GM12878 (cell line): ENCODE results near the gene MXI1.

Source experiments
- ASH2L ChIP-seq: fragments of 300-600, 200-600 bp; sonication (generic); IDR thresholded peaks from 2 replicates; pipeline ENCODE4 v1.6.1; 2017; ENCODE audit warnings: low read depth, mild to moderate bottlenecking, borderline replicate concordance
- BRCA1 ChIP-seq: IDR thresholded peaks from 2 replicates; pipeline ENCODE4 v1.6.1; 2011; ENCODE audit warnings: low read depth, low read length, improper control_type of control experiment
- CTCF ChIP-seq, 3 experiments: IDR thresholded peaks in 2 of 3; conservative IDR thresholded peaks in 1 of 3; 2 replicates each; pipeline ENCODE4 v1.5.1; 2011; ENCODE audit warnings: low read depth in 3 of 3, low read length in 3 of 3, mild to moderate bottlenecking in 3 of 3, control low read depth in 2 of 3, moderate library complexity in 2 of 3, inconsistent platforms in 1 of 3, mixed read lengths in 1 of 3; ENCODE audit not compliant: control insufficient read depth in 2 of 3, insufficient read depth in 1 of 3; ENCODE audit errors: extremely low read depth in 1 of 3
- DPF2 ChIP-seq: fragments of 450-650 bp; IDR thresholded peaks from 2 replicates; pipeline ENCODE4 v1.6.1; 2017; ENCODE audit warnings: mild to moderate bottlenecking
- E4F1 ChIP-seq: fragments of 450-650 bp; IDR thresholded peaks from 2 replicates; pipeline ENCODE4 v1.6.1; 2018; ENCODE audit warnings: borderline replicate concordance, mild to moderate bottlenecking; ENCODE audit not compliant: partially characterized antibody
- ETV6 ChIP-seq, 2 experiments: fragments of 450-650 bp in 1 of 2; IDR thresholded peaks in 1 of 2; conservative IDR thresholded peaks in 1 of 2; 2 replicates each; pipeline ENCODE4 v1.6.1; 2014; ENCODE audit warnings: antibody characterized with exemption in 1 of 2, borderline replicate concordance in 1 of 2, low read depth in 1 of 2, mild to moderate bottlenecking in 1 of 2, moderate library complexity in 1 of 2
- FOXM1 ChIP-seq: IDR thresholded peaks from 2 replicates; pipeline ENCODE4 v1.6.1; 2012; ENCODE audit warnings: low read depth, mild to moderate bottlenecking, inconsistent platforms, low read length, moderate library complexity
- HDAC2 ChIP-seq: fragments of 200-600 bp; sonication (generic); IDR thresholded peaks from 2 replicates; pipeline ENCODE4 v1.6.1; 2017
- POLR2A ChIP-seq: IDR thresholded peaks from 2 replicates; pipeline ENCODE4 v1.6.1; 2011; ENCODE audit warnings: low read depth, mild to moderate bottlenecking, low read length
- RFX5 ChIP-seq: IDR thresholded peaks from 2 replicates; pipeline ENCODE4 v1.6.1; 2011; ENCODE audit warnings: low read depth, low read length, improper control_type of control experiment
- SIX5 ChIP-seq: IDR thresholded peaks from 2 replicates; pipeline ENCODE4 v1.6.1; 2011; ENCODE audit warnings: mild to moderate bottlenecking, low read depth, low read length, moderate library complexity; ENCODE audit not compliant: severe bottlenecking
- SMC3 ChIP-seq: IDR thresholded peaks from 2 replicates; pipeline ENCODE4 v1.6.1; 2011; ENCODE audit warnings: low read length, improper control_type of control experiment, borderline replicate concordance
- SRF ChIP-seq, 2 experiments: IDR thresholded peaks; 2 replicates each; pipeline ENCODE4 v1.6.1; 2011; ENCODE audit warnings: low read depth in 2 of 2, low read length in 2 of 2, mild to moderate bottlenecking in 1 of 2, moderate library complexity in 1 of 2
- TBL1XR1 ChIP-seq: IDR thresholded peaks from 2 replicates; pipeline ENCODE4 v1.6.1; 2012; ENCODE audit warnings: low read depth, low read length, improper control_type of control experiment

DNA sequence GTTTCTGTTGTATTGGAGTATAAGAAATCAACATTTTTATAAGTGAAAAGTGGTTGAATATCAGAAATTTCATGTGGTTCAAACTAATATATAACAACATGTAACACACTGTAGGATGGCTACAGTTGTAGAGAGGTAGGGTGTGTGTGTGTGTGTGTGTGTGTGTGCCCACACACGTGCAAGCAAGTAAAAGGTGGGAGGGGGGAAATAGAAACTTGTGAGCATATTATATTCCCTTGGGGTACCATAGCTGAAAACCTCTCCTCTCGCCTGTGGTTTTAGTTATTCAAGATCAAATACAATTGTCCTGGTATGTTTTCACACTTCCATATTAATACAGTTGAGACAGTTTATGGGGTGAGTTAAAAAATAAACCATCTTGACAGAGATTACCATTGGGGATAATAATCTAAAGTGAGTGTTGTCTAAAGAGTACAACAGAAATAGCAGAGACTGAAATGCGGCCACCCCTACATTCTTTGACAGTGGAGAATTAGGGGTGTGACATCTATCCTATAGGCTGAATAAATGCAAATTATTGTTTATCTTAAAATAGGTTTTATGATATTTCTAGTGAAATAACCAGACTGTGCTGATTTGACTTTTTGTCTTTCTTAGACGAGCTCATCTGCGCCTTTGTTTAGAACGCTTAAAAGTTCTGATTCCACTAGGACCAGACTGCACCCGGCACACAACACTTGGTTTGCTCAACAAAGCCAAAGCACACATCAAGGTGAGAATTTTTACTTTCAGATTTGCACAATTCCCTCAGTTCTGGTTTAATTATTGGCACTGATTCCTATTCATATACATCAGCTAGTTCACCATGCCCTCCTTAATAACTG is 71.4 kb downstream of the MXI1 start:
- TF ChIP-seq ASH2L (no peak), RFX5 (no peak), TBL1XR1 (no peak), CTCF (IDR thresholded peaks at IDR 0.05 in 2 of 3, conservative IDR thresholded peaks at IDR 0.05 in 1 of 3; ENCODE audit: control insufficient read depth in 2 of 3, extremely low read depth in 1 of 3, insufficient read depth in 1 of 3, low read depth in 3 of 3, low read length in 3 of 3) (no peak), FOXM1 (no peak), SIX5 (no peak), E4F1 (no peak), POLR2A (no peak), BRCA1 (no peak), SMC3 (no peak), DPF2 (no peak), ETV6 (conservative IDR thresholded peaks at IDR 0.05 in 1 of 2, IDR thresholded peaks at IDR 0.05 in 1 of 2; ENCODE audit: borderline replicate concordance in 1 of 2, low read depth in 1 of 2) (no peak), SRF (IDR thresholded peaks at IDR 0.05; ENCODE audit: low read depth in 2 of 2, low read length in 2 of 2) (no peak), HDAC2 (no peak)
